GM19035 (cell line): ENCODE data around the gene AMOTL1.

Experiments used
- ATAC-seq: cut with Tn5 transposase; IDR thresholded peaks from one replicate; pipeline ENCODE4 v1.9.1; 2021; ENCODE audit not compliant: unreplicated experiment

AMOTL1 gene

DNA sequence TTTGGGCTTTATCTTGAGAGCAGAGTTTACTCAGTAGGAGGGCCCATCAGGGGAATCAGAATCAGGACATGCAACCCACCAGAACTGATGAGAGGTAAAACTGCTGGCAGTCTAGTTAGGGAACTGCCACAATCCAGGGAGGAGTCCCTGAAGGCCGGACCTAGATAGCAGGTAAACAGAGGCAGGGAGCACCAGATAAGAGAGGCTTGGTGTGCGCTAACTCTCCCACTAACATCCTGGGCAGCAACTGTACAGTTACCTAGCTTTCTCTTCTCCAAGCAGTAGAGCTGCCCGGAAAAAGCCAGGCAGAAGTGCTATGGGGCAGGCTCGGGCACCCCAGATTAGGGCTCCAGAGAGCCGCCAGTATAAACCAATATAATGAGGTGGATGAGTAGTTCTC, 865 bp upstream of the AMOTL1 start:
- no peak for ATAC-seq

DNA sequence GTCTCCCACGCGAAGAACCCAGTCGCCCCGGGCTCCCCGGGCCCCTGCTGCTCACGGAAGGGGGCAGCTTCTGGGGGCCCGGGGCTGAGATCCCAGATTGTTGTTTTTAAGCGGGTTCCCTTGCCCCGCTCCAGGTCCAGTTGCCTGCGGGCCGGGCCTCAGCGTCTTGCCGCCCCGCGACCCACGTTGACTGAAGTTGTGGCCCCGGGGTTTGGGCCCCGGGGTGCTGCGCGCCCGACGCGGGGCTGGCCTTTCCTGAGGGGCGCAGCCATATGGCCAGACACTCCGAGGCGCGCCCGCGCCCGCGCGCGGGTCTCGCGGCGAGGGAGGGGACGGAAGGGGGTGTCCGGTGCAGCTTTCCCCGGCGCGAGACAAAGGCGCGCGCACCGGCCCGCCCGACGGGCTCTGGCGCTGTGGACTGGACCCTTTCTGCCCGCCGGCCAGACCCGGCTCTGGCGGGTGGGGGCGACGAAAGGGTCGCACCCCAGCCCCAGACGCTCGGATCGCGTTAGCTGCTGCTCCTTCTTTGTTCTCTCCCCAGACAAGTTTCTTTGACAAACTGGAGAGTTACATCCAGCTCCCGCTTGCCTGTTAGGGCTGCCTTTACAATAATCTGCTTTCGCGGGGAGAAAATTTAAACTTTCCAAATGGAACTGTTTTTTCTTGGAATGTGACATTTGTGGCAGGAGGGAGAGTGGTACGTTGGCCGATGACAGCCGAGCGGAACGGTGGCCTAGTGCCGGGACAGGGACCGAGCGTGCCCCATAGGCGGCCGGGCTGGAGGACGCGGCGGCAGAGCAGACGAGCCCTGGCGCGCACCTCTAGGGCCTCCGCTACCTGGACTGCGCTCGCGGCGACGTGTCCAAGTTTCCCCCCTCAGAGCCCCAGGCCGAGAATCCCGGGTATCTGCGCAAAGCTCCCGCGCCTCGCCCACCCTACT, 716 bp downstream of the AMOTL1 start:
- ATAC-seq = no peak

DNA sequence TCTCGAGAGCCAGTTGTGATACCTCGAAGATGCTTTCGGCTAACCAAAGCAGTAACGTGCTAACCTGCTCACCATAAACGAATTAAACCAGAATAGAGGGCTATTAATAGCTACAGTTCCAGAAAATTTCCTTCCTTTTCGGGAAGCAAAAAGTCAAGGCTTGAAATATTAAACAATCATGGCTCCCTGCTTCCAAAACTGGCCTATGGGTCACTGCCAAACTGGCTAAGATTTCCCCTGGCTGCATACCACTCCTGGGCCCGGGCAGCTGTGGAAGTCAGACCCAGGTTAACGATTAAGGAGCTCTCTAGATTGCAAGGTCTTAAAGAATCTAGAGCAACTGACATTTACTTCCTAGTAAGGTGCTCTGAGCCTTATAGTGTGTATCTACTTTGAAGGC, 1.7 kb downstream of the AMOTL1 start:
- ATAC-seq = no peak

DNA sequence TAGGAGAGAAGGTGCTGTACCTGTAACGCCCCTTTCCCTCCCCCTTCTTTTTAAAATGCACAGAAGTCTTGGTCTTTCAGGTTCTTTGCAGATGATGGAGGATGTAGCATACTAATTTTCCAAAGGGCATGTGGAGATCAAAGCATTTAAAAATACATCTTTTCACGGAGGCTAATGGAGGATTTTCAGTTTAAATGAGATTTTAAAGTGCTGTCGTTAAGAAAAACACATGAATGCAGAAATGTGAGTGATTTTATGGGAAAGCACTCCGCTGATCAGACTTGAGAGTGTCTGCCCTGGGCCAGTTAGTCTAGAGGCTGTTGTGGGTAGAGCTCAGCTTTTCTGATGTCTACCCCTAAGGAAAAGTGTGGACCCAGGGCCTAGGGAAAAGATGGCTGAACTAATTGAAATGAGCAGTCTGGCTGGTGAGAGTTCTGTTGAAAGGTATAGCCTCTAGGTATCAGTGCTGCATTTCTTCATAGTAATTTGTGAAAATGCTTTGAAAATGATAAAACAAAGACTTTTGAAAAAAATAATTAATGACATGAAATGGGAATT, 2.5 kb downstream of the AMOTL1 start:
- ATAC-seq = no peak

DNA sequence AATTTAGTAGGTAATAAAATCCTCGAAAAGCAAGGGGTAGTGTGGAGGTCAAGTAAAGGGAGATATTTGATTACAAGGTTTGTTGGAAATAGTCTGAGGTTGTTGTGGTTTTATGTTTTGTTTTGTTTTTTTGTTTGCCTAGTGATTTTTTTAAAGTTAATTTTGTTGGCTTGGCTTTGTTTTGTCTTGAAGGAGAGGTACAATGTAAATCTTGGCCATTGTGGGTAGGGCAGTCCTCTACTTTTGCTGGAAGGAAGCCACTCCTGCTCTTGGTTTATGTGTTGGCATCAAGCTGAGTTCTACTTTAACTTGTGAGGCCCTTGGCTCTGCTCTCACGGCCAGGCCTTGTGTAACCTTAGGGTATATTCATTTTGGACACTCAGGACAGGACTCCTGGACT, 3.2 kb downstream of the AMOTL1 start:
- ATAC-seq = no peak

DNA sequence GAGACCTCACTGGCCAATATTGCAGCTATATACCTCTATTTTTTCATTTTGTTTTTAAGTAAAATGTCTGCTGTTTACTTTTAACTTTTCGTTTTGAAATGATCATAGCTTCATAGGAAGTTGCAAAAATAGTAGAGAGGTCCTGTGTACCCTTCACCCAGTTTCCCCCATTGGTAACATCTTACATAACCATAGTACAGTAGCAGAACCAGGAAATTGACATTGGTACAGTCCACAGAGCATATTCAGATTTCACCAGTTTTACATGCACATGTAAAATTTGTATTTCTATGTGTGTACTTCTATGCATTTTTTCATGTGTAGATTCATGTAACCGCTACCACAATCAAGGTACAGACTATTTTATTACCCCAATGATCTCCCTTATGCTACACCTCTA, 3.8 kb downstream of the AMOTL1 start:
- ATAC-seq = no peak

DNA sequence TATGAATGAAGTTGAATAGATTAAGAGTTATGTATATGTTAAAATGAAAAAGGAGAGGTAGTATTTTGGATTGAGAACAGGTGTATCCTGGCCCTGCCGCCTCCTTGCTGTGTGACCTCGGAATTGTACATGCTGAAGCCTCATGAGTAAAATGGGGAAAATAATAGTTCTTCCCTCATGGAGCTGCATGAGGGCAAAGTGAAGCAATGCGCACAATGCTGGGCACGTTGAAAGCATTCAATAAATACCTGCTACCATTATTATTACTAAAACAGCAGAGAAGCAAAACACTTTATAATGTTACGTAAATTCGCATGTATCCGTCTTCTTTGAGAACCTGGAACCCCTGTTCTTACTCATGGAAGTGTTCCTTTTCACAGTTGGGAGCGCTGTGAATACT, 5.7 kb downstream of the AMOTL1 start:
- no peak for ATAC-seq

DNA sequence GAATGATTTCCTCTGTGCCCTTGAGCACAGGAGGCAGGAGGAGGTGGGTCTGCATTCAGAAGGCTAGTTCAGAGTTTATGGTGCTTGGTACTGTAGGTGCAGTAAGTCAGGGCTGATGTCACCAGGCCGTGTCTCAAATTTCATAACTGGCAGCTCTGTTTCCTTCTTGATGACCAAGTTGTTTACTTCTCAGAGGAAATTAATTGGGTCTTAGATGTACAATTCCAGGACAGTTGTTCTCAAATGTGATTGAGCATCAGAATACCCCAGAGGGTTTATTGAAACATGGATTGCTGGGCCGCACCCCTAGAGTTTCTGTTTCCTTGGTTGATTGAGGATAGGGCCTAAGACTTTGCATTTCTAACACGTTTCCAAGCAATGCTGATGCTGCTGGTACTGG, 6.2 kb downstream of the AMOTL1 start:
- ATAC-seq = no peak

DNA sequence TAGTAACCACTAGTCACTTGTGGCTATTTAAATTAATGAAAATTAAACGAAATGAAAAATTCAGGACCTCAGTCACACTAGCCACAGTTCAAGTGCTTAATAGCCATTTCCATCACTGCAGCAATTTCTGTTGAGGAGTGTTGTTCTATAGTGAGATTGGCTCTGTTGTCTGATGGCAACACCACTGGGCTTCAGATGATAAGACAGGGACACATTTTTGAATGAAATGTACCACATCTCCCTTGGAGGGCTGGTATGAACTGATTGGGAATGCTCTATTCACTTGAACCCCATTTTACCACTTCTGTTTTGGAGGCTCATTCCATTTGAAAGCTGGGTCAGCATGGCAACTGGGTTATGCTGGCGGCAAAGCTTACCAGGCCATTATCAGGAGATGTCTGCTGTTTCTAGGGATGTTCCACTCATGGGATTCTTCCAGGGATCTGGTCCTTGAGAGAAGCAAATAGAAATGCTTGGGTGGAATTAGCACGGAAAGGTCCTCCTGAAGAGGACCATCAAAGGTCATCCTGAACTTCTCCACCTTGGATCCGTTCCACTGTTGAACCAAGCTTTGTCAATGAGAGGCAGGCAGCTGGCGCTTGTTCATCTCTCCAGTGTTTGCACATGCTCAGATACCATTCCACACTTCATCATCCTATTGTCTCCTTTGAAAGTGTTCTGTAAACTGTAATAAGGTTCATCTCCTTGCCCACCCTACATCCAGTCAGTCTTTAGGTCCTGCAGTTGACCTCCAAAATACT, 7.6 kb downstream of the AMOTL1 start:
- no peak for ATAC-seq

DNA sequence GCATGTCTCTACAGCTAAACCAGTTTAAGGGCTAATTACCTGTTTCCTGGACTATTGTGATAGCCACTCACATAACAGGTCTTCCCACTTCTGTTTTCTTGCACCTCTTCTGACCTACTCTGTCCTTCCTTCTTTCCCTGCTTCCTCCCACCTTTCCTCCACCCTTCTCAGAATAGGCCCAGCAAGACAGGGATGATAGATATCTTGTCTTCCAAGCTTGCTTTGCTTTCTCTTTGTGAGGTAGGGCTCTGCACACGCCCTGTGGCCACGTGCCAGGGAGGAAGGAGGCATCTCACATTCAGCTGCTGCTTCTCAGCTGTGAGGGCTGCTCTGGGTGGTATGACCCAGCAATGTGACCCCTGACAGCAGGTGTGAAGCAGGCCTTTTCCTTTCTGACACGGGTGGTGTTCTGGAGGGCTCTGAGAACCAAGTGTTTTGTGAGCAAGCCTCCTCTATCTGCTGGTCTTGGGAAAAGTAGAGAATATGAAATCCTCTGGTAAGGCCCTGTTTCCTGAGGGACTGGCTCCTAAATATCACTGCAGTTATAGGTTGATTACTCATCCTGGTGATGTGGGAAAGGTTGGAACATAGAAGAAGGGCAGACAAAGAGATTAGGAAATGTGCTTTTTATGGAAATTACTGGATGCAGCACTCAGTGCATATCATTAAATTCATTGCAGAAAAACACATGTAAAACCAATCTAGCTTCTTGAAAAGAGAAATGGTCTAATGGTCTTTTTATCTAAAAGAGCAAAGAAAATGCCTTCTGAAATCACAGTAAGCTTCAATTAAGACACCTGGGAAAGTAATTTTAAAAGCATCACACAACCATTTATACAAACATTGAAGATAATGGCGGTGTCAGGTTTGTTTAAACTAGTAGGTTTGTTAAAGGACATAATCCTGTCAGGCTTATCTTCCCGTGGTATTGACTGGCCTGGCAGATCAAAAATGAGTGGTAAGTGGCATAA, 8.5 kb downstream of the AMOTL1 start:
- no peak for ATAC-seq

DNA sequence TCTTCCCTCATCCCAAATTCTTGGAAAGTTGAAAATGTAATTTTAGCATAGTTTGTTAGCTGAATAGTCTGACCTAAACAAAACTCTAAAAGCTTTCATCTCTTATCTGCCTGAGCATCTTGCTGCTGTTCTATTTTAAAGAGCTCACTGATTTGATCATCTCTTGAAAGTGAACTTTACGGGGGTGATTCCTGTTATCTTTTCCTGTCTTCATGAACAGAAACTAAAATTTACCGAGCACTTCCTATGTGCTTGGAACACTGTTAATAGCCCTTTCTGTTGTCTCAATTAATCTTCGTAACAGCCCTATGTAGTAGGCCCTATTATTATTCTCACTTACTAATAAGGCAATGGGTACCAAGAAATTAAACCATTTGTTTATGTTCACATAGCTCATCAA, 12.3 kb downstream of the AMOTL1 start:
- no peak for ATAC-seq

DNA sequence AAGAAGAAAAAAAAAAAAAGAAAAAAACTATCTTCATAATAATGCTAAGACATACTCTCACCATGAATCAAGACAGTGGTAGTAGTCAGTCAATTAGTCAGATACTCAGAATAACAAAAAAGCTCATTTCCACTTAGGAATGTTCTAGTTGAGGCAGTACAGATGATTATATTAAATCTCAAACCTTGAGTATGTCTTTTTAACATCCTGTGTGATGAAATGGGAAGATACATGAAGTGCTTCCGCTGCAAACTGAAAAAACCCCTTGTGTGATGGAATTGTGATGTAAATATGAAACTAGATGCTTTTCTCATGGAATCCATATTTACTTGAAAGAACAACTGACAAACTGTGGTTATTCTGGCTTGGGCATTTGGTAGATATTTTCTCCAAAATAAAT, 13.7 kb downstream of the AMOTL1 start:
- no peak for ATAC-seq

DNA sequence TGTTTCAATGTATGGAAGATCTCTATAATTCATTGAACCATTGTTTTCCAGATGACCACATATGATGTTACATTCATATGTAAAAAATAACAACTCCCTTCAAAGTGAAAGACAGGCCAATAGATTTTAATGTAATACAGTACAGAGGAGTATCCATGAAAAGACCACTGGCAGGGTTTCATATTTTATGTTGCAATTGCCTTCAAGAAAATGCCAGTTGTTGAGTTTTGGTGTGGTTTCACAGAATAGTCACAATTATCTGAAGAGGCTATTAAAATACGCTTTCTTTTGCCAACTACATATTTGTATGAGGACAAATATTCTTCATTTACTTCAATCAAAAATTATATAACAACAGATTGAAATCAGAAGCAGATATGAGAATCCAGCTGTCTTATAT, 14.3 kb downstream of the AMOTL1 start:
- no peak for ATAC-seq

DNA sequence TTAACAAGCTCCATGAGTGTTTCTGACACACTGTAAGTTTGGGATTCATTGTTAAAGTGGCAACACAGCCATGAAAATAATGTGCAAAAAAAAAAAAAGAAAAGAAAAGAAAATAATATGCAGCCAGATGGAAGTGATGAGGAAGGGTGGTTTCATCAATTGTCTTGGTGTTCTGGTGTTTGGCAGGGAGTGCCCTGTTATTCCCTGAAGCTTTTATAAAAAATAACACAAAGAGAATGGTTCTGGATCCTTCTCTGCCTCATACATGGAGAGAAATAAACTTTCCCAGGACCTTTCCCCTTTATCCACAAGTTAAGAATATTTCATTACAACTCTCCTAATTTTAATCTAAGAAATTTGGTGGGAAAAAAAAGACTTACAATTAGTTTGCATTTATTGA, 16.7 kb downstream of the AMOTL1 start:
- no peak for ATAC-seq

DNA sequence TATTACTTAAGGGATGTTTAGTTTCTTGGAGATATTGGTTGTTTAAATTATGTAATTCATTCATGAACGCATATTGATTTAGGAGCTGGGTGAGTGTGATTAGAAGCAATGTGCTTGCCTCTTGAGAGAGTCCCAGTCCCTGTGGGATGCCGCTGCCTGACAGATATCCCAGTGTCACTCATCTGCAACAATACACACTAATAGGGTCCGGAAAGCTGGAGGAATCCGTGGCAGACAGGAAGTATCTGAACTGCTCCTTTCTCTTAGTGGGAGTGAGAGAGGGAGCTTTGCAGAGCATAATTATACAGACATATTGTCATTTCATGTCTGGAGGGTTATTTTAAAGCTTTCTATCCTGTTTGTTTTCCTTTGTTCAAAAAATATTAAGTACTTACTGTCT, 17.4 kb downstream of the AMOTL1 start:
- no peak for ATAC-seq

DNA sequence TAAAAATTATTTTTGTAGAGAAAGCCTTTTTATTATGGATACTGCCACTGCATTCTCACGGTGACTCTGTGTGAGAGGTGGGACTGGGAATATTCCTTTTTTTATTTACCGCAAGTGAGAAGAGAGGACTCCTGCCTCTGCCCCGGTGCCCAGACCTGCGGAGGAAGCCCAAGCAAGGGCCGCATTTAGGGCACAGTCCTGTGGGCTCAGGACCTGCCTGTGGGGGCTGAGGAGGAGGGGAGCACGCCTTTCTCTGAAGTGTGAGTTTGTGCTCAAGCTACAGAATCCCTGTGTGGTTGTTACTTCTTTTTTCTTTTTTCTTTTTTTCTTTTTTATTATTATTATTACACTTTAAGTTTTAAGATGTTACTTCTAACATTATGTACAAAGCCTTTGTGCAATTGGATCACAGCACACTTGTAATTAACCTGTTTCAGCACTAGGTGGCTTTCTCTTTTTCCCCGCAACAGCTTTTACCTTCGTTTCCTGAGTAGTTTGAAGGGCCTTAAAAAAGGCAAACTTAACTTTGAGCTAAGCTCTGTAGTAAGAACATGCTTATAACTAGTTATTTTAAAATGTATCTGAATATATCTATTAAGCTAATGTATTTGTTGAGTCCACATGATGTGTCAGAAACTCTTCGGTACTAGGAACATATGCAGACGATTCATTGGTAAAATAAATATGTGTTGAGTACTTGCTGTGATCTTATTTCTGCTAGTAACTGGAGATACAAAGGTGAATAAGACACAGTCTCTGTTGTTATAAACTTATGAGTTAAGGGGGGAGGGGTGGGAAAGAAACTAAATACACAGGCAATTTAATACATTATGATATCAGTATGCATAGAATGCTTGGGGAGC, 18.3 kb downstream of the AMOTL1 start:
- ATAC-seq = peak; percentile 77

DNA sequence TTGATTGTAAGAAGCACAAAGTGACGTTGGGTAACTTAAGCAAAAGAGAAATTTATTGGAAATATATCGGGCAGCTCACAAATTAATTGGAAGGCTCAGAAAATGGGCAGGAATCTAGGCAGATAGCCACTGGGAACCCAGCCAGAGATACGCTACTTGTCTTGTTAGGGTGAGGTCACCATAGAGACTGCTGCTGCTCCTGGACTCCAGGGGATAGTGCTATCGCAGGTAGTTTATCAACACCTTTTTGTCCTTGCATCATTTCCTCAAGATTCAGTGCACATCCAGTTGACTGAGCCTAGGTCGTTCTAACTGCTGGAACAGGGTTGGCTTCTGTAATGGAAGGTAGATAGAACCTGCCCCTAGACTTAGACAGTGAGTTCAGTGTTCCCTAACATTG, 19.6 kb downstream of the AMOTL1 start:
- no peak for ATAC-seq

DNA sequence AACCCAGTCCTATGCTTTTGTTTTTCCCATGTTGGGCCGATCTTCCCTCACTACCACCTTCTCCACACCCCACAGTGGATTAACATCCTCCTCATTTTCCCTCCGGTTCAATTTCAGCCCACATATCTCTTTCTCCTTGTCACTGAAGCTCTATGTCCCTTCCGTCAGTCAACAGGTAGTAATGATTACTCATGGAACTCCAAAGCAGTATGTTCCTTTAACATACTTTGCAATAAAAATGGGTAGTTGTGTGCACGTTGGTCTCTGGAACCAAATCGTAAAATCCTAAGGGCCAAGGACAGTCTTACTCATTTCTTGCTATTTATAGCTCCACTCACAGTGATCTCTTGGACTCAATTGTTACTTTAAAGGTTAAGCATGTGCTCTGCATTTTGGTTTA, 20.2 kb downstream of the AMOTL1 start:
- ATAC-seq = no peak

DNA sequence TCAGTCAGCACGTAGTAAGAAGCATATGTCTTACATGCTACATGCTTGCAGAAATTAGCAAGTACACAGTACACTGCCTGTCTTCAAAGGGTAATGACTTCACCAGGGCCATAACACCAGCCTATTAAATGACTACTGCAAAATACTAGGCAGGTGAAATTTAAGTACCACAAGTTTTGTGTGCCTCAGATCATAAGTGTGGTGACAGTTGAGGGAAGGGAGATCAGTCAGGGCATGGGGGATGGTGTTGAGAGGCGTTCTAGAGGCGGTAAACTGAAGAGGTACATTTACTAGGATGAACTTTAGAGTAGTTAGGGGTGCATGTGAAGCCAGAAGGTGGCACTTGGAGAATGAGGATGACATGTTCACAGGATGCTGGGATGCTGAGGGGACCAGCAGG, 22.0 kb downstream of the AMOTL1 start:
- no peak for ATAC-seq

DNA sequence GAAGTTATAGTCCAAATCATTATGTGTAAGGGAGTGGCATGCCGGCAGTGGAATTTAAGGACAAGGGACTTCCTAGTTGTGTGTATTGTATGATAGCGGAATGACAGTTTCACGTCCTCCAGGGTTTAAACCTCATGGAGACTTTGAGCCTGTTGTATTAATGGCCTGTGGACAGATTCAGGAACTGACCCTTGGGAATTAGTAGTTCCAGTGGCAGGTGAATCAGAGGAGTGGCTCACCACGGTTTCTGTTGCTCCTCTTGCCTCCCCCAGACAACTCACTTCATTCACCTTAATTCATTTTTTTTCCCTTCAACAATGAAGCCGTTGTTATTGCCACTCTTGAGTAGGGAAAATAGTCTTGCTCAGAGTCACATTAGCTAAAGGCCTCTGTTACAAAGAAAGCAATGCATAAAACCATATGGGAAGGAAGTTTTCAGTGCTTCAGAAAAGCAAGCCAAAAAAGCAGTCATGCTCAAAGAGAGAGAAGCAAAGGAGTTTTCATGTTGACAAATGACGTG, 22.6 kb downstream of the AMOTL1 start:
- no peak for ATAC-seq
